Common myeloid progenitor, CD34-positive (primary cell): Measurements from ENCODE around the gene VPREB3.
"Not testable (repeated sequence)": the region's sequence is repeated elsewhere in the genome, so short reads cannot be mapped to it uniquely, and the experiment has no call there.

ENCODE experiments used
- CTCF ChIA-PET: fragments of 350-600 bp; sonication (Branson Sonifier 250); formaldehyde crosslinking; loops from one replicate; lab custom pipeline; 2021; ENCODE audit warnings: antibody characterized with exemption; lab: Charles Lee
- POLR2A ChIA-PET: fragments of 350-600 bp; sonication (Branson Sonifier 250); formaldehyde crosslinking; loops from one replicate; lab custom pipeline; 2021; ENCODE audit warnings: antibody characterized with exemption; lab: Charles Lee
- DNase-seq, 3 donors: peaks; one replicate each; pipeline versions ENCODE4 v3.0.0 to v3.0.0-alpha.2; 2013
- H3K27ac ChIP-seq, 2 experiments: 1 replicate in 1 of 2; 2 replicates in 1 of 2; pipeline ENCODE4 v1.7.0; 2013; ENCODE audit warnings: inconsistent platforms in 2 of 2, low read length in 2 of 2, mild to moderate bottlenecking in 2 of 2, low read depth in 1 of 2, moderate library complexity in 1 of 2; ENCODE audit not compliant: severe bottlenecking in 2 of 2, insufficient read depth in 1 of 2, poor library complexity in 1 of 2
- H3K27me3 ChIP-seq, 5 experiments: replicated peaks in 2 of 5; 1 replicate in 3 of 5; 2 replicates in 2 of 5; pipeline versions ENCODE4 v1.6.1 to v1.7.0; 2013; ENCODE audit warnings: low read length in 4 of 5, mild to moderate bottlenecking in 2 of 5, moderate library complexity in 2 of 5, inconsistent platforms in 1 of 5; ENCODE audit not compliant: insufficient read depth in 5 of 5, control insufficient read depth in 4 of 5
- H3K36me3 ChIP-seq, 4 experiments: 1 replicate in 2 of 4; 2 replicates in 2 of 4; pipeline versions ENCODE4 v1.6.1 to v1.7.0; 2013; ENCODE audit warnings: low read length in 3 of 4, control low read depth in 1 of 4, mild to moderate bottlenecking in 1 of 4; ENCODE audit not compliant: control insufficient read depth in 4 of 4, insufficient read depth in 4 of 4
- H3K4me1 ChIP-seq, 4 experiments: 1 replicate in 3 of 4; 2 replicates in 1 of 4; pipeline versions ENCODE4 v1.6.1 to v1.7.1; 2013; ENCODE audit warnings: low read length in 3 of 4, mild to moderate bottlenecking in 3 of 4, control low read depth in 1 of 4, inconsistent platforms in 1 of 4, moderate library complexity in 1 of 4; ENCODE audit not compliant: control insufficient read depth in 4 of 4, insufficient read depth in 4 of 4; ENCODE audit errors: control extremely low read depth in 1 of 4
- H3K4me3 ChIP-seq, 7 experiments: 1 replicate in 4 of 7; 2 replicates in 3 of 7; pipeline versions ENCODE4 v1.5.1 to v1.7.0; 2013; ENCODE audit warnings: mild to moderate bottlenecking in 7 of 7, low read length in 6 of 7, moderate library complexity in 6 of 7, inconsistent platforms in 2 of 7, low read depth in 2 of 7, control low read depth in 1 of 7; ENCODE audit not compliant: insufficient read depth in 4 of 7, control insufficient read depth in 1 of 7; ENCODE audit errors: extremely low read depth in 1 of 7
- H3K9me3 ChIP-seq, 5 experiments: 1 replicate in 4 of 5; 2 replicates in 1 of 5; pipeline versions ENCODE4 v1.6.1 to v1.7.1; 2013; ENCODE audit warnings: low read length in 4 of 5, mild to moderate bottlenecking in 2 of 5, inconsistent platforms in 1 of 5, low read depth in 1 of 5, moderate library complexity in 1 of 5; ENCODE audit not compliant: control insufficient read depth in 4 of 5, insufficient read depth in 2 of 5; ENCODE audit errors: control extremely low read depth in 1 of 5
- WGBS: methylation state at CpG from one replicate; pipeline ENCODE4 v1.1.5; 2013; ENCODE audit not compliant: insufficient coverage; 5-methylcytosine and 5-hydroxymethylcytosine counted together

Gene VPREB3

DNA sequence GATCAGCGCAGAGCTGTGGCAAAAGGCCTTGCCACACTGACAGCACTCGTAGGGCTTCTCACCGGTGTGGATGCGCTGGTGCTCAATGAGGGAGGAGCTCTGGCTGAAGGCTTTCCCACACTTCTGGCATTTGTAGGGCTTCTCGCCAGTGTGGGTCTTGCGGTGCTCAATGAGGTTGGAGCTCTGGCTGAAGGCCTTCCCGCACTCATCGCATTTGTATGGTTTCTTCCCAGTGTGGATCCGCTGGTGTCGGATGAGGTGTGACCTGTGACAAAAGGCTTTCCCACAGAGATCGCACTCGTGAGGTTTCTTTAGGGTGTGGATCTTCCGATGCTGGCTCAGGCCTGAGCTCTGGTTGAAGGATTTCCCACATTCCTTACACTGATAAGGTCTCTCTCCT, 10.2 kb downstream of the VPREB3 start:
- Histone ChIP-seq H3K27ac (no peak overlapping the region), H3K4me1 (peaks cover 2 to 18% (median 11%) of the 10 kb centered on the region in 4 experiments), H3K36me3 (peaks cover 12 to 46% (median 30%) of the 10 kb centered on the region in 4 experiments), H3K4me3 (no peak overlapping the region), H3K9me3 (no peaks in the 10 kb centered on the region), H3K27me3 (no peaks in the 10 kb centered on the region)
- no peak for DNase-seq
- ChIA-PET CTCF (interaction anchor here (1.7 kb wide), 1 partner anchor 8 kb away, joined by 6 read pairs; no protein-coding TSS in a partner anchor), POLR2A (no interaction called here)
- WGBS = 97% methylated on average over 11 of the region's 13 CpGs

DNA sequence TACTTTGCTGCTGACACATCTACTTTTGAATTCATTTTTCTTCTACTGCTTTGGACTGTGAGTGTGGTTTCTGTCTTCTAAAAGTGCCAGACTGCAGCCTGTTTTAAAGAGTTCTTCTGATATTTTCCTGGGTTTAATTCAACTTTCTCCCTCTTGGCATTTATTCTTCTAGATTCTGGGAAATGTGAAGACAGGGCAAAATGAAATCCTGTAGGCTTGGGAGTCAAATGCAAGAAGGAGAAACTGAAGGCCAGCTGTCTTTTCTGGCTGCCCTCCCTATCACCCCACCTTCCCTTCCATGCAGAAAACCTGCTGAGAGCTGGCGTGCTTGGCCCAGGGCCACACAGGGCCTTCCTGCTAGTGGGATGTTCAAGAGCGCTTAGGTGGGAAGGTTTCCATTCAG, 10.9 kb downstream of the VPREB3 start:
- no peak for DNase-seq
- ChIA-PET CTCF (no interaction called here), POLR2A (no interaction called here)

DNA sequence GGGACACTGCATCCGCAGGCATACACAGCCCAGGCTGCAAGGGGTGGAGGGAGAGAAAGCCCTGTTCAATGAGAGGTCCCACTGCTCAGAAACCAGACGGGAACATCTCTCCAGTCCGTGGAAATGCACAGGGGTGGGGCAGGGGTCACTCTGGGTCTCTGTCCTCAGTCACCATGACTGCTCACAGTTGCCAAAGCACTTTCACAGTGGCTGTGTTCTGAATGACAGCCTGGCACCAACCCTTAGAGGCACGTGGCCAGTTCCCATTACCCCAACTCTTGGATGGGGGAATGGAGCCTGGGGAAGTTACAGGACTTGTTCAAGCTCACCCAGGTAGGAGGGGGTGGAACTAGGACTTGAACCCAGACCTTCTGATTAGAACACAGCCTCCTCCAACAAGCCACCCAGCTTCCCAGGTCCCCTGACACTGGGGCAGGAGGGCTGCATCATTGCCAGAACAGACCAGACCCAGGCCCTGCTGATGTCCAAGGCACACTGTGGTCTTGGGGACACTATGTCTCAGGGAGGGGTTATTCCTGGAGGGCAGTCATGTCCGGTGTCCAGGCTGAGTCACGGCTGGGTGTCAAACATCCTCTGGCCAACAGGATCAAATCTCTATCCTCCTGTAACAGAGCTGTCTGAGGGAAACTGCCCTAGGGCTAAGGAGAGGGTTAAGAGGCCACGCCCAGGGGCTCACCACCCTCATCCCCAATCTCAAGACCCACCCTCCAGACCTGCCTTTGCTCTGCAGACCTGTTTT, 11.5 kb downstream of the VPREB3 start:
- H3K27ac ChIP-seq = no peak overlapping the region
- H3K27me3 ChIP-seq = no peaks in the 10 kb centered on the region
- POLR2A ChIA-PET = no interaction called here
- no peak for DNase-seq
- no peak overlapping the region for H3K4me3 ChIP-seq
- CTCF ChIA-PET = no interaction called here
- peaks cover 12 to 46% (median 30%) of the 10 kb centered on the region in 4 experiments for H3K36me3 ChIP-seq
- H3K9me3 ChIP-seq = no peaks in the 10 kb centered on the region
- 100% methylated on average over 2 of the region's 7 CpGs for WGBS
- peaks cover 2 to 13% (median 6%) of the 10 kb centered on the region in 4 experiments for H3K4me1 ChIP-seq

More for the DNA sequence above, 10.9 kb downstream of the VPREB3 start:
- no peak overlapping the region for H3K27ac ChIP-seq
- 100% methylated on average over 1 of the region's 2 CpGs for WGBS
- H3K27me3 ChIP-seq = no peaks in the 10 kb centered on the region
- no peak overlapping the region for H3K4me3 ChIP-seq
- peaks cover 2 to 18% (median 11%) of the 10 kb centered on the region in 4 experiments for H3K4me1 ChIP-seq
- no peaks in the 10 kb centered on the region for H3K9me3 ChIP-seq
- peaks cover 12 to 46% (median 30%) of the 10 kb centered on the region in 4 experiments for H3K36me3 ChIP-seq

DNA sequence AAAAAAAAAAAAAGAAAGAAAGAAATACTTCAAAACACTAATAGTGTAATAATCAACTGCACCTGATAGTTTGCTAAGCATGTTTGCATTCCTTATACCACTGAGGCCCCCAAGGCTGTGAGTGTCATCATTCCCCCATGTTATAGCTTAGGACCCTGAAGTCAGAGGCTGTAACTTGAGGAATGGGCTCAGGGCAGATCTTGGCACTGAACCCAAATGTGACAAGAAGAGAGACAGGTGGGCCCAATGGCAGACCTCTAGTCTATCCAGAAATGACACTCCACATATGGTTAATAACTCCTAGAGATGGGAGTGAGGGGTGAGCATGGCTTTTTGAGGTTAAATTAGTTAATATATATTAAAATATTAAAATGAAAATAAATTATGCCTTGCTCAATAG, 16.5 kb downstream of the VPREB3 start:
- Histone ChIP-seq H3K36me3 (peaks cover 3 to 19% (median 11%) of the 10 kb centered on the region in 4 experiments), H3K4me3 (no peak overlapping the region), H3K4me1 (no peaks in the 10 kb centered on the region), H3K27ac (no peak overlapping the region), H3K27me3 (no peaks in the 10 kb centered on the region), H3K9me3 (no peaks in the 10 kb centered on the region)
- DNase-seq = no peak
- CTCF ChIA-PET = interaction anchor here (0.8 to 1.1 kb wide), 4 partner anchors 18 to 123 kb away, joined by 3 read pairs; no protein-coding TSS in a partner anchor
- POLR2A ChIA-PET = interaction anchor here (0.6 kb wide), 1 partner anchor 12 kb away, joined by 4 read pairs; no protein-coding TSS in a partner anchor

DNA sequence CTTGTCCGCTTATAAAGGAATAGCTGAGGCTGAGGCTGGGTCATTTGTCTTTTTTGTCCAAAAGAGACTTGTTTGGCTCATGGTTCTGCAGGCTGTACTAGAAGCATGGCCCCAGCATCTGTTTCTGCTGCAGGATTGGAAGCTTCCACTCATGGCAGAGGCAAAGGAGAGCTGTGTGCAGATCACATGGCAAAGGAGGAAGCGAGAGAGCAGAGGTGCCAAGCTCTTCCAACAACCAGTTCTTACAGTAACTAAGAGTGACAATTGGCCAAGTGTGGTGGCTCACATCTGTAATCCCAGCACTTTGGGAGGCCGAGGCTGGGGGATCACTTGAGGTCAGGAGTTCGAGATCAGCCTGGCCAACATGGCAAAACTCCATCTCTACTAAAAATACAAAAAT, 26.1 kb downstream of the VPREB3 start:
- CTCF ChIA-PET = interaction anchor here (1.1 to 1.4 kb wide), 2 partner anchors 12 to 22 kb away, joined by 3 read pairs; partner anchors contain the start of gene ZNF70
- H3K4me1 ChIP-seq, POLR2A ChIA-PET, H3K9me3 ChIP-seq, H3K27ac ChIP-seq, H3K4me3 ChIP-seq, H3K36me3 ChIP-seq, H3K27me3 ChIP-seq: not testable (repeated sequence)
- peak in 1 of 3 donors; percentile 12 for DNase-seq
- WGBS = 80% methylated on average over 2 of the region's 4 CpGs

DNA sequence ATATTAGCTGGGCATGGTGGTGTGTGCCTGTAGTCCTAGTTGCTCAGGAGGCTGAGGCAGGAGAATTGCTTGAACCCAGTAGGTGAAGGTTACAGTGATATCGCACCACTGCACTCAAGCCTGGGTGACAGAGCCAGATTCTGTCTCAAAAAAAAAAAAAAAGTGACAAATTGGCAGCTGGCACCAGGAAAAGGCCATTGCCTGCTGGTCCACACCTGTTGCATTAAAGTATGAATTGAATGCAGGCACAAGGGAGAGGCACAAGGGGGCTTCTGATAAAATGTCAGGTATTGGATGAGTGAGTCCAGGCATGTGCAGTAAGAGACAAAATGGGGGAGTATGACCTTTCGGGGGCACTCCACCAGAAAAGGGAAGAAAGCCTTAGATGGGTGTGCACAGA, 31.5 kb downstream of the VPREB3 start:
- H3K27ac ChIP-seq = no peak overlapping the region
- DNase-seq = no peak
- no peaks in the 10 kb centered on the region for H3K27me3 ChIP-seq
- no peak overlapping the region for H3K4me3 ChIP-seq
- no peaks in the 10 kb centered on the region for H3K36me3 ChIP-seq
- H3K9me3 ChIP-seq = no peaks in the 10 kb centered on the region
- CTCF ChIA-PET = no interaction called here
- WGBS = 100% methylated on average over 2 of the region's 2 CpGs
- POLR2A ChIA-PET = no interaction called here
- H3K4me1 ChIP-seq = no peaks in the 10 kb centered on the region

DNA sequence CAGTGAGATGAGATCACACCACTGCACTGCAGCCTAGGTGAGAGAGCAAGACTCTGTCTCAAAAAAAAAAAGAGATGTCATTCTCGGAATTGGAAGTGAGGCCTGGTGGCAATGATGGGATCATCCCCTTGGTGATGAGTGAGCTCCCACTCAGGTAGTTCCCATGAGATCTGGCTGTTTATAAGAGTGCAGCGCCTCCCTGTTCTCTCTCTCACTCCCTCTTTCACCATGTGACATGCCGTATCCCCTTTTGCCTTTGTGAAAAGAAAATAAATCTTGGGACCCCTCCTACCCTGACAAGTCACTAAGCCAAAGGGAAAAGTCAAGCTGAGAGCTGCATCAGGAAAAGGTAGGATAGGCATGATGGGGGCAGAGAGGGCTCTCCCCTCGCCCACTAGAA, 32.1 kb downstream of the VPREB3 start:
- POLR2A ChIA-PET = no interaction called here
- Histone ChIP-seq H3K27me3 (no peaks in the 10 kb centered on the region), H3K4me1 (peaks cover 0 to 4% (median 2%) of the 10 kb centered on the region in 4 experiments), H3K27ac (no peak overlapping the region), H3K4me3 (no peak overlapping the region), H3K36me3 (no peaks in the 10 kb centered on the region), H3K9me3 (no peaks in the 10 kb centered on the region)
- CTCF ChIA-PET = no interaction called here
- DNase-seq = no peak
- 83% methylated on average over 1 of the region's 4 CpGs for WGBS
